Measurements from ENCODE around the gene MRI1.

The MRI1 gene

DNA sequence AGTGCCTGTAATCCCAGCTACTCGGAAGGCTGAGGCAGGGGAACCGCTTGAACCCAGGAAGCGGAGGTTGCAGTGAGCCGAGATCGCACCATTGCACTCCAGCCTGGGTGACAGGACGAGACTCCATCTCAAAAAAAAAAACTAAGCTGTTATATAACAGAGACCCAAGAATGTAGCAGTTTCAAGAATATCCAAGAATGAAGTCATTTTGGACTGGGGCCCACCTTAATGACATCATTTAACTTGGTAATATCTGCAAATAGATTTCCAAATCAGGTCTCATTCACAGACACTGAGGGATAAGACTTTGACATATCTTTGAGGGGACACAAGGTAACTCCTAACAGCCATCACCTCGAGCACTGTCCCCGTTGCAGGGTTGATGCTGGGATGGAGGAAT, 36.5 kb upstream of the MRI1 start:
- ChIA-PET POLR2A (no interaction called here), CTCF (no interaction called here)
- DNase-seq (ENCODE audit: extremely low spot score): no peak
- TF ChIP-seq CTCF (IDR thresholded peaks at IDR 0.05; ENCODE audit: control extremely low read depth, extremely low read depth, low read depth, missing control alignments): no peak

DNA sequence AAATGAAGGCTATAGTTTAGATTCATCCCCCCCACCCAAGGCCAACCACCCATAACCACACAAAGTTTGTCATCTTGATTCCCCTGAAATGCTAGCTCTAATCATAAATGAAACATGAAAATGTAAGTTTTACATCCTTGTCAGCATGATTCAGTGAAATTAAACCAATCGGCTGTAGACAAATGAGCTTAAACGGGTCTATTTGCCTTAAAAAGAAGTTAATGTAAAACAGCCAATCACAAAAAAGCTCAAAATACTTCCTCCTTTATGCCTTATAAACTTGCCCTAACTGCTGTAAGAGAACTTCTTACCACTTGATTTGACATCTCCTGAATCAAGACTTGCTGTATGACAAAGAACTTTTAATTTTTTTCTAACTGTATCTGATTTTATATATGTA, 34.5 kb upstream of the MRI1 start:
- CTCF ChIA-PET: interaction anchor here (0.7 to 1.6 kb wide), 3 partner anchors 9 to 764 kb away, joined by 3 to 4 read pairs (median 3); no protein-coding TSS in a partner anchor
- no peak for TF ChIP-seq CTCF (IDR thresholded peaks at IDR 0.05; ENCODE audit: control extremely low read depth, extremely low read depth, low read depth, missing control alignments)
- DNase-seq (ENCODE audit: extremely low spot score): no peak
- POLR2A ChIA-PET: no interaction called here

DNA sequence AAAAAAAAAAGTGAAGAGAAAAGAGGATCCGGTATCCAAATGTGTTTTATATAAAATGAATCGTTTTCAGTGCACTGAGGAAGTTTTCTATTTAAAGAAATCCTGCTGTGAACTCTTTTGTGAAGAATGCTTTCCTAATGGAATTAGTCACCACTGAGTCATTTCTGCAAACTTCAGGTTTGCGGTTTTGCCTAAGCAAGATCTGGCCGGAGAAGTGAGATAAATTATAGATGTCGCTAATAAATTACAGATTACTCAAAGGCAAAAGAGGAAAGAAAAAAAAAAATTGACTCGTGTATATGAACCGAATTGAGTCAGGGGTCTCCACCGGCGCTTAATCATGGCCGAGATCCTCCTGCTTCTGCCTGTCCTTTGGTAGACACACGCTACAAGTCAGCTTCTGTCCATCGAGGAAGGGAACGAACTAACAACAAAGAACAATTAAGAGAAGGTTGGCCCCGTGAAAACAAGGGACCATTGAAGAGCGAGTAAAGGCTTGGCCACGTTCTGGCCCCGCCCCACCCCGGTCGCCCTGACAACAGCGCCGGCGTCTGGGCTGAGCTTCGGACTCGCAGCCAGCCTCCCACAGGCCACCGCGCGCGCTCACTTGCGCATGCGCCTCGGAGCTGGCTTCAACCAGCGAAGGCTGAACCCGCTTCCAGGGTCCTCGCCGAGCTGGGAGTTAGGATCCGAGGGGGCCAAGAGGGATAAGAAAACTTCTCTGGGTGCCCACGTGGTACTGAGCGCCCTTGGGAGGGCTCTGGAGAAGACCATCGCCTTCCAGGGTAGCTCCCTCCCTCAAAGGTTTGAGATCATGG, 33.0 kb upstream of the MRI1 start:
- POLR2A ChIA-PET: interaction anchor here (0.5 kb wide), 1 partner anchor 345 kb away, joined by 3 read pairs; no protein-coding TSS in a partner anchor
- TF ChIP-seq CTCF (IDR thresholded peaks at IDR 0.05; ENCODE audit: control extremely low read depth, extremely low read depth, low read depth, missing control alignments): no peak
- peak; percentile 99 for DNase-seq (ENCODE audit: extremely low spot score)
- CTCF ChIA-PET: interaction anchor here (0.8 to 3.6 kb wide), 8 partner anchors 10 to 536 kb away, joined by 3 to 15 read pairs (median 3); a partner anchor contains a TSS

- ChIA-PET POLR2A (no interaction called here), CTCF (interaction anchor here (0.8 to 3.6 kb wide), 5 partner anchors 11 to 537 kb away, joined by 3 to 15 read pairs (median 3); a partner anchor contains a TSS)
- DNase-seq (ENCODE audit: extremely low spot score): no peak
- no peak for TF ChIP-seq CTCF (IDR thresholded peaks at IDR 0.05; ENCODE audit: control extremely low read depth, extremely low read depth, low read depth, missing control alignments)
Observed at GRCh38 chr19:13732337-13732736, 32.0 kb upstream of the MRI1 start.

GRCh38 chr19:13734751-13735150, 29.6 kb upstream of the MRI1 start:
- POLR2A ChIA-PET: no interaction called here
- no peak for TF ChIP-seq CTCF (IDR thresholded peaks at IDR 0.05; ENCODE audit: control extremely low read depth, extremely low read depth, low read depth, missing control alignments)
- CTCF ChIA-PET: interaction anchor here (3.6 kb wide), 1 partner anchor 12 kb away, joined by 15 read pairs; a partner anchor contains a TSS
- no peak for DNase-seq (ENCODE audit: extremely low spot score)

GRCh38 chr19:13738073-13738472, 26.2 kb upstream of the MRI1 start:
- no peak for TF ChIP-seq CTCF (IDR thresholded peaks at IDR 0.05; ENCODE audit: control extremely low read depth, extremely low read depth, low read depth, missing control alignments)
- ChIA-PET POLR2A (interaction anchor here (1.4 kb wide), 1 partner anchor 10 kb away, joined by 3 read pairs; a partner anchor contains a TSS), CTCF (interaction anchor here (0.9 to 1.2 kb wide), 3 partner anchors 18 to 149 kb away, joined by 3 to 4 read pairs (median 3); no protein-coding TSS in a partner anchor)
- DNase-seq (ENCODE audit: extremely low spot score): no peak
